Measurements from ENCODE around the gene E2F4. TPM values are rescaled to one million over a fixed set of nuclear protein-coding genes. Genes with fewer than 3 reads are reported as not detected.

The E2F4 gene
- polyA plus RNA-seq, 1 donor (not counting 4 experiments of a cell fraction or from before 2014, with no cell fraction given), result 64.7 TPM

- Histone ChIP-seq H4K20me1 (ENCODE audit: control insufficient read depth, extremely low read depth, insufficient read depth, low read length) (no peaks in the 10 kb centered on the region), H3K4me1 (ENCODE audit: control insufficient read depth, extremely low read depth, insufficient read depth, low read length) (peaks cover 36% of the 10 kb centered on the region), H3K4me2 (ENCODE audit: control insufficient read depth, extremely low read depth, insufficient read depth, low read depth, low read length) (peak within 1 kb of the TSS; percentile 77), H3K9me3 (ENCODE audit: control insufficient read depth, low read depth, low read length) (no peaks in the 10 kb centered on the region), H3K79me2 (ENCODE audit: control insufficient read depth, insufficient read depth, low read length) (no peaks in the 10 kb centered on the region), H3K9ac (ENCODE audit: control insufficient read depth, extremely low read depth, insufficient read depth, low read length) (peak within 1 kb of the TSS; percentile 77), H3K36me3 (ENCODE audit: control insufficient read depth in 2 of 2, extremely low read depth in 1 of 2, insufficient read depth in 2 of 2, low read length in 2 of 2) (no peaks in the 10 kb centered on the region), H3K9me1 (ENCODE audit: control insufficient read depth, extremely low read depth, insufficient read depth, low read length) (no peaks in the 10 kb centered on the region), H3K27ac (ENCODE audit: control insufficient read depth, insufficient read depth, low read length) (peak within 1 kb of the TSS; percentile 76), H3K4me3 (ENCODE audit: control insufficient read depth in 2 of 3, extremely low read depth in 1 of 3, insufficient read depth in 2 of 3, low read depth in 1 of 3, low read length in 3 of 3) (peak within 1 kb of the TSS; percentile 40 to 74 (median 62)), H2AFZ (ENCODE audit: control insufficient read depth, low read length) (peak within 1 kb of the TSS; percentile 32), H3K27me3 (ENCODE audit: control insufficient read depth, extremely low read depth, insufficient read depth, low read length) (no peaks in the 10 kb centered on the region)
- no peak for DNase-seq (ENCODE audit: low read depth, low spot score)
- no peak for FAIRE-seq
- TF ChIP-seq CTCF (optimal IDR thresholded peaks at IDR 0.05 in 1 of 3, IDR thresholded peaks at IDR 0.05 in 1 of 3, conservative IDR thresholded peaks at IDR 0.05 in 1 of 3; ENCODE audit: extremely low read depth in 1 of 3, insufficient read depth in 2 of 3, low read length in 3 of 3), result no peak
- no peak for TF ChIP-seq EZH2 (IDR thresholded peaks at IDR 0.05; ENCODE audit: low read length)
- dilution Hi-C loops (cut with MboI; ENCODE audit: extremely low pct_ligation_motif_present, low sequenced_read_pairs), result no loop called here
These were observed 21.6 kb upstream of the E2F4 start, which contains the start of gene NOL3 for GRCh38 chr16:67170168-67170948. TSS of gene NOL3 (plus strand) at chr16:67170538.

GRCh38 chr16:67170949-67171649 is 20.9 kb upstream of the E2F4 start:
- Histone ChIP-seq H3K27me3 (ENCODE audit: control insufficient read depth, extremely low read depth, insufficient read depth, low read length) (no peaks in the 10 kb centered on the region), H3K4me1 (ENCODE audit: control insufficient read depth, extremely low read depth, insufficient read depth, low read length) (peaks cover 36% of the 10 kb centered on the region), H4K20me1 (ENCODE audit: control insufficient read depth, extremely low read depth, insufficient read depth, low read length) (no peaks in the 10 kb centered on the region), H3K9me1 (ENCODE audit: control insufficient read depth, extremely low read depth, insufficient read depth, low read length) (no peaks in the 10 kb centered on the region), H3K79me2 (ENCODE audit: control insufficient read depth, insufficient read depth, low read length) (no peaks in the 10 kb centered on the region), H3K36me3 (ENCODE audit: control insufficient read depth in 2 of 2, extremely low read depth in 1 of 2, insufficient read depth in 2 of 2, low read length in 2 of 2) (no peaks in the 10 kb centered on the region), H3K9ac (ENCODE audit: control insufficient read depth, extremely low read depth, insufficient read depth, low read length) (peak overlapping the region; percentile 77), H3K4me2 (ENCODE audit: control insufficient read depth, extremely low read depth, insufficient read depth, low read depth, low read length) (peak overlapping the region; percentile 77), H3K4me3 (ENCODE audit: control insufficient read depth in 2 of 3, extremely low read depth in 1 of 3, insufficient read depth in 2 of 3, low read depth in 1 of 3, low read length in 3 of 3) (peak overlapping the region; percentile 40 to 69 (median 61)), H2AFZ (ENCODE audit: control insufficient read depth, low read length) (peak overlapping the region; percentile 12), H3K9me3 (ENCODE audit: control insufficient read depth, low read depth, low read length) (no peaks in the 10 kb centered on the region), H3K27ac (ENCODE audit: control insufficient read depth, insufficient read depth, low read length) (peak overlapping the region; percentile 76)
- dilution Hi-C loops (cut with MboI; ENCODE audit: extremely low pct_ligation_motif_present, low sequenced_read_pairs), result no loop called here
- TF ChIP-seq EZH2 (IDR thresholded peaks at IDR 0.05; ENCODE audit: low read length), result no peak
- TF ChIP-seq CTCF (optimal IDR thresholded peaks at IDR 0.05 in 1 of 3, IDR thresholded peaks at IDR 0.05 in 1 of 3, conservative IDR thresholded peaks at IDR 0.05 in 1 of 3; ENCODE audit: extremely low read depth in 1 of 3, insufficient read depth in 2 of 3, low read length in 3 of 3), result no peak
- no peak for DNase-seq (ENCODE audit: low read depth, low spot score)
- peak; percentile 74 for FAIRE-seq
